Vagina (tissue), 2 donors: ENCODE data around the gene JMJD7.

Experiments used
- POLR2A ChIP-seq, 2 donors: fragments of 450-650 bp; IDR thresholded peaks; one replicate each; pipeline ENCODE4 v1.6.1; 2017; ENCODE audit warnings: antibody characterized with exemption in 2 of 2, mild to moderate bottlenecking in 2 of 2, moderate library complexity in 2 of 2
- POLR2AphosphoS5 ChIP-seq, 2 donors: sonication (generic); formaldehyde crosslinking; IDR thresholded peaks; one replicate each; pipeline ENCODE4 v1.9.0; 2017; ENCODE audit warnings: antibody characterized with exemption in 2 of 2, mild to moderate bottlenecking in 2 of 2, low read depth in 1 of 2; ENCODE audit not compliant: insufficient read depth in 1 of 2
- TF ChIP-seq, protein P1 (sequence below), 3 experiments: fragments of 450-650 bp in 2 of 3; fragments of 200-600 bp in 1 of 3; sonication (generic) in 1 of 3; IDR thresholded peaks; one replicate each; pipeline ENCODE4 v1.5.1; 2017 to 2019; ENCODE audit warnings: antibody characterized with exemption in 3 of 3, mild to moderate bottlenecking in 2 of 3, moderate library complexity in 2 of 3

DNA sequence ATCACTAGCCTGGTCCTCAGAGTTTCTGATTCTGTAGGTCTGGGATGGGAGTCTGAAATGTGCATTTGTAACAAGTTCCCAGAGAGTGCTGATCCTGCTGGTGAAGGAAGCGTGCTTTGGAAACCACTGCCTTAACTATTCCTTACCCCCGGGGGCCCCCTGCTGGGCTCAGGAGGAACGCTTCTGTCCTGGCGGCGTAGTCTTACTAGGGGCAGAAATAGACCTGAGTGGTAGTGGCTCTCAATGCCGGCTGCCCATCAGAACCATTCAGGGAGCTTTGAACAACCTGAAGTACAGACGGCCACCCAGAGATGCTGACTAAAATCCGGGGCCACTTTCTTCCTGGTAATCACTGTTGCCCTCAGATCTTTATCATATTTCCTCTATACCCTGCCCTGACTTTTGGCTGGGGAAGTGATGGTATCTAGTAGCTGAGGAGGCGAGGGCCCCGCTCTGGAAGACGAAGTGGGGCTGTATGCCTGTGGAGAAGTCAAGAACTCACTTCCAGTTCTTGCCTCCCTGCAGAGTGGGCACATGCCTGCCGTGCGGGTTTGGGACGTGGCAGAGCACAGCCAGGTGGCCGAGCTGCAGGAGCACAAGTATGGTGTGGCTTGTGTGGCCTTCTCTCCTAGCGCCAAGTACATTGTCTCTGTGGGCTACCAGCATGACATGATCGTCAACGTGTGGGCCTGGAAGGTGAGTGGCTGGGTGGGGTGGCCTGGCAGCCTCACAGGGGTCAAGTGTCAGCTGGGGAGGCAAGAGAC lies 16.3 kb upstream of the JMJD7 start:
- TF ChIP-seq, protein P1, sequence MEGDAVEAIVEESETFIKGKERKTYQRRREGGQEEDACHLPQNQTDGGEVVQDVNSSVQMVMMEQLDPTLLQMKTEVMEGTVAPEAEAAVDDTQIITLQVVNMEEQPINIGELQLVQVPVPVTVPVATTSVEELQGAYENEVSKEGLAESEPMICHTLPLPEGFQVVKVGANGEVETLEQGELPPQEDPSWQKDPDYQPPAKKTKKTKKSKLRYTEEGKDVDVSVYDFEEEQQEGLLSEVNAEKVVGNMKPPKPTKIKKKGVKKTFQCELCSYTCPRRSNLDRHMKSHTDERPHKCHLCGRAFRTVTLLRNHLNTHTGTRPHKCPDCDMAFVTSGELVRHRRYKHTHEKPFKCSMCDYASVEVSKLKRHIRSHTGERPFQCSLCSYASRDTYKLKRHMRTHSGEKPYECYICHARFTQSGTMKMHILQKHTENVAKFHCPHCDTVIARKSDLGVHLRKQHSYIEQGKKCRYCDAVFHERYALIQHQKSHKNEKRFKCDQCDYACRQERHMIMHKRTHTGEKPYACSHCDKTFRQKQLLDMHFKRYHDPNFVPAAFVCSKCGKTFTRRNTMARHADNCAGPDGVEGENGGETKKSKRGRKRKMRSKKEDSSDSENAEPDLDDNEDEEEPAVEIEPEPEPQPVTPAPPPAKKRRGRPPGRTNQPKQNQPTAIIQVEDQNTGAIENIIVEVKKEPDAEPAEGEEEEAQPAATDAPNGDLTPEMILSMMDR (IDR thresholded peaks at IDR 0.05): peak; percentile 74 to 91 (median 82)
- TF ChIP-seq POLR2A (IDR thresholded peaks at IDR 0.05) (no peak), POLR2AphosphoS5 (IDR thresholded peaks at IDR 0.05; ENCODE audit: insufficient read depth in 1 of 2, low read depth in 1 of 2) (peak in 1 of 2 donors; percentile 39)
